Activated T-cell treated with anti-CD3 and anti-CD28 coated beads, Interleukin-2, amount 50 U/mL, for 48 hours (primary cell): ENCODE data around the gene ADD1.
"Not testable (repeated sequence)": the region's sequence is repeated elsewhere in the genome, so short reads cannot be mapped to it uniquely, and the experiment has no call there.

ENCODE experiments used
- DNase-seq, 2 experiments: peaks; one replicate each; pipeline ENCODE4 v3.0.0-alpha.2; 2020

The ADD1 gene

GRCh38 chr4:2948895-2949781, 105.5 kb downstream of the ADD1 start:
- peak; percentile 33 to 46 for DNase-seq

GRCh38 chr4:2949782-2950125, 106.1 kb downstream of the ADD1 start:
- peak in 1 of 2 experiments; percentile 13 for DNase-seq

- peak in 1 of 2 experiments; percentile 16 for DNase-seq
These were observed 106.8 kb downstream of the ADD1 start for GRCh38 chr4:2950221-2950989.

- DNase-seq = no peak
These were observed 109.9 kb downstream of the ADD1 start for GRCh38 chr4:2953496-2953895.

- peak; percentile 89 for DNase-seq
These were observed 110.9 kb downstream of the ADD1 start for GRCh38 chr4:2954358-2955185.

- not testable (repeated sequence) for DNase-seq
These were observed 111.8 kb downstream of the ADD1 start for GRCh38 chr4:2955186-2956044.

- DNase-seq = no peak
These were observed 114.8 kb downstream of the ADD1 start for GRCh38 chr4:2958446-2958845.

- DNase-seq = not testable (repeated sequence)
These were observed 116.8 kb downstream of the ADD1 start for GRCh38 chr4:2960450-2960849.

- DNase-seq = peak; percentile 56 to 65
These were observed 117.8 kb downstream of the ADD1 start for GRCh38 chr4:2961421-2961810.

GRCh38 chr4:2961811-2962441, 118.3 kb downstream of the ADD1 start:
- DNase-seq = peak; percentile 84 to 85

GRCh38 chr4:2962614-2963174, 119.0 kb downstream of the ADD1 start:
- no peak for DNase-seq

- DNase-seq = peak; percentile 95 to 97
These were observed 119.7 kb downstream of the ADD1 start, which contains the start of the genes GRK4 and NOP14 for GRCh38 chr4:2963175-2963965. TSS of gene GRK4 (plus strand) at chr4:2963571. CDS start at chr4:2964071, 500 bp downstream. TSS of gene NOP14 (minus strand) at chr4:2963406. CDS start at chr4:2963319, 87 bp downstream.

GRCh38 chr4:2963966-2964471, 120.4 kb downstream of the ADD1 start:
- peak in 1 of 2 experiments; percentile 35 for DNase-seq

- no peak for DNase-seq
These were observed 121.1 kb downstream of the ADD1 start for GRCh38 chr4:2964706-2965258.

GRCh38 chr4:2965262-2965661, 121.6 kb downstream of the ADD1 start:
- DNase-seq = no peak

GRCh38 chr4:2968381-2968780, 124.7 kb downstream of the ADD1 start:
- DNase-seq = no peak

GRCh38 chr4:2971275-2971674, 127.6 kb downstream of the ADD1 start:
- no peak for DNase-seq

- DNase-seq = no peak
These were observed 133.8 kb downstream of the ADD1 start for GRCh38 chr4:2977211-2978088.
